Liver (tissue), 9 donors: ENCODE data around the gene CHST3. TPM values are rescaled to one million over a fixed set of nuclear protein-coding genes. Genes with fewer than 3 reads are reported as not detected.

ENCODE experiments used
- DNase-seq: peaks from one replicate; pipeline ENCODE4 v3.0.0-alpha.2; 2017; ENCODE audit warnings: low spot score
- H3K27ac ChIP-seq, 2 donors: one replicate each; pipeline ENCODE4 v1.7.0; 2013; ENCODE audit warnings: inconsistent platforms in 2 of 2, low read length in 2 of 2, control low read depth in 1 of 2, low read depth in 1 of 2, mild to moderate bottlenecking in 1 of 2
- H3K27me3 ChIP-seq, 4 donors: one replicate each; pipeline versions ENCODE4 v1.6.1 to v1.7.0; 2013; ENCODE audit warnings: low read length in 3 of 4, inconsistent platforms in 1 of 4, mild to moderate bottlenecking in 1 of 4, moderate library complexity in 1 of 4; ENCODE audit not compliant: control insufficient read depth in 4 of 4, insufficient read depth in 4 of 4
- H3K36me3 ChIP-seq, 4 donors: one replicate each; pipeline versions ENCODE4 v1.6.1 to v1.7.0; 2013; ENCODE audit warnings: low read length in 3 of 4, mild to moderate bottlenecking in 3 of 4, low read depth in 1 of 4, moderate library complexity in 1 of 4; ENCODE audit not compliant: control insufficient read depth in 4 of 4, insufficient read depth in 3 of 4
- H3K4me1 ChIP-seq, 4 donors: one replicate each; pipeline versions ENCODE4 v1.6.1 to v1.7.0; 2013; ENCODE audit warnings: low read length in 3 of 4, mild to moderate bottlenecking in 3 of 4, moderate library complexity in 1 of 4; ENCODE audit not compliant: control insufficient read depth in 4 of 4, insufficient read depth in 4 of 4
- H3K4me3 ChIP-seq, 3 donors: one replicate each; pipeline versions ENCODE4 v1.6.1 to v1.7.0; 2013; ENCODE audit warnings: low read length in 3 of 3, control low read depth in 1 of 3, low read depth in 1 of 3, mild to moderate bottlenecking in 1 of 3
- H3K9ac ChIP-seq, 2 donors: one replicate each; pipeline ENCODE4 v1.7.0; 2013; ENCODE audit warnings: low read length in 2 of 2, mild to moderate bottlenecking in 2 of 2, moderate library complexity in 2 of 2, control low read depth in 1 of 2, low read depth in 1 of 2
- H3K9me3 ChIP-seq, 4 donors: one replicate each; pipeline versions ENCODE4 v1.6.1 to v1.7.0; 2013; ENCODE audit warnings: low read length in 3 of 4; ENCODE audit not compliant: control insufficient read depth in 4 of 4
- ATF3 ChIP-seq: IDR thresholded peaks from 2 replicates; pipeline ENCODE4 v1.6.1; 2016; ENCODE audit warnings: antibody characterized with exemption
- CTCF ChIP-seq: fragments of 150-350 bp; IDR thresholded peaks from 2 replicates; pipeline ENCODE4 v1.5.1; 2017; ENCODE audit warnings: improper control_type of control experiment, low read depth, low read length; ENCODE audit not compliant: missing input control
- EGR1 ChIP-seq, 2 donors: IDR thresholded peaks; 2 replicates each; pipeline ENCODE4 v1.6.1; 2016 to 2018; ENCODE audit warnings: antibody characterized with exemption in 2 of 2, low read depth in 2 of 2
- FOXA1 ChIP-seq: IDR thresholded peaks from 2 replicates; pipeline ENCODE4 v1.6.1; 2016; ENCODE audit warnings: antibody characterized with exemption
- GABPA ChIP-seq, 2 donors: IDR thresholded peaks in 1 of 2; conservative IDR thresholded peaks in 1 of 2; 2 replicates each; pipeline ENCODE4 v1.6.1; 2016; ENCODE audit warnings: antibody characterized with exemption in 2 of 2, mild to moderate bottlenecking in 1 of 2, moderate library complexity in 1 of 2
- HNF4A ChIP-seq, 2 donors: conservative IDR thresholded peaks; 2 replicates each; pipeline ENCODE4 v1.6.1; 2016; ENCODE audit warnings: antibody characterized with exemption in 2 of 2, mild to moderate bottlenecking in 2 of 2
- HNF4G ChIP-seq: IDR thresholded peaks from 2 replicates; pipeline ENCODE4 v1.6.1; 2016; ENCODE audit warnings: antibody characterized with exemption
- JUND ChIP-seq, 2 donors: IDR thresholded peaks; 2 replicates each; pipeline ENCODE4 v1.6.1; 2016; ENCODE audit warnings: antibody characterized with exemption in 2 of 2
- MAX ChIP-seq: IDR thresholded peaks from 2 replicates; pipeline ENCODE4 v1.6.1; 2016; ENCODE audit warnings: antibody characterized with exemption
- NR2F2 ChIP-seq: IDR thresholded peaks from 2 replicates; pipeline ENCODE4 v1.6.1; 2016; ENCODE audit warnings: antibody characterized with exemption
- RAD21 ChIP-seq, 2 donors: IDR thresholded peaks; 2 replicates each; pipeline ENCODE4 v1.6.1; 2016; ENCODE audit warnings: antibody characterized with exemption in 2 of 2, mild to moderate bottlenecking in 2 of 2
- REST ChIP-seq: IDR thresholded peaks from 2 replicates; pipeline ENCODE4 v1.6.1; 2016; ENCODE audit warnings: antibody characterized with exemption, mild to moderate bottlenecking
- RXRA ChIP-seq, 2 donors: IDR thresholded peaks; 2 replicates each; pipeline ENCODE4 v1.6.1; 2017 to 2018; ENCODE audit warnings: antibody characterized with exemption in 2 of 2, mild to moderate bottlenecking in 1 of 2
- SP1 ChIP-seq: IDR thresholded peaks from 2 replicates; pipeline ENCODE4 v1.6.1; 2018; ENCODE audit warnings: antibody characterized with exemption, mild to moderate bottlenecking
- TAF1 ChIP-seq: conservative IDR thresholded peaks from 2 replicates; pipeline ENCODE4 v1.6.1; 2016; ENCODE audit warnings: antibody characterized with exemption, mild to moderate bottlenecking
- YY1 ChIP-seq: IDR thresholded peaks from 2 replicates; pipeline ENCODE4 v1.6.1; 2016; ENCODE audit warnings: antibody characterized with exemption, mild to moderate bottlenecking
- ZBTB33 ChIP-seq: IDR thresholded peaks from 2 replicates; pipeline ENCODE4 v1.6.1; 2016; ENCODE audit warnings: antibody characterized with exemption
- WGBS: extraction: QIAGEN DNeasy Blood & Tissue Kit; methylation state at CpG from one replicate; pipeline ENCODE4 v1.1.7; 2013; 5-methylcytosine and 5-hydroxymethylcytosine counted together
- polyA plus RNA-seq, 2 donors: library from polyadenylated mRNA; stranded (reverse) in 1 of 2; unstranded in 1 of 2; fragments of 200-250 nt in 1 of 2; fragments of >200 nt in 1 of 2; fragmentation: Nextera tagmentation in 1 of 2; extraction: Ambion mirVana in 1 of 2; gene quantifications; one replicate each; pipeline versions ENCODE4 v1.2.1 to v1.2.3, GENCODE V29; 2013 to 2015
- total RNA-seq, 2 donors: library from RNA; depleted of rRNA; stranded (reverse); fragments of >200 nt; gene quantifications; one replicate each; pipeline ENCODE4 v1.2.3, GENCODE V29; 2014
- donor health status: healthy.
- donor health status: healthy.
- donor health status: healthy.
- donor health status: healthy.
- donor health status: healthy.

CHST3 gene
- total and polyA plus RNA-seq, 4 donors = 0.29 to 4.3 (median 1.5) TPM

GRCh38 chr10:71968553-71969474 is 4.6 kb downstream of the CHST3 start:
- Histone ChIP-seq H3K9me3 (no peaks in the 10 kb centered on the region), H3K36me3 (no peaks in the 10 kb centered on the region), H3K4me1 (peaks cover 0 to 12% (median 4%) of the 10 kb centered on the region in 4 donors), H3K27ac (no peak overlapping the region), H3K9ac (no peak overlapping the region), H3K4me3 (no peak overlapping the region), H3K27me3 (peaks cover 0 to 7% (median 5%) of the 10 kb centered on the region in 4 donors)
- TF ChIP-seq RXRA (IDR thresholded peaks at IDR 0.05) = no peak
- no peak for TF ChIP-seq YY1
- TF ChIP-seq ATF3 = no peak
- TF ChIP-seq SP1 = no peak
- TF ChIP-seq RAD21 (IDR thresholded peaks at IDR 0.05) = no peak
- TF ChIP-seq REST = no peak
- TF ChIP-seq FOXA1 = no peak
- TF ChIP-seq JUND (IDR thresholded peaks at IDR 0.05) = no peak
- TF ChIP-seq HNF4A (conservative IDR thresholded peaks at IDR 0.05) = no peak
- no peak for TF ChIP-seq TAF1
- no peak for TF ChIP-seq EGR1 (IDR thresholded peaks at IDR 0.05; ENCODE audit: low read depth in 2 of 2)
- no peak for TF ChIP-seq GABPA (IDR thresholded peaks at IDR 0.05 in 1 of 2, conservative IDR thresholded peaks at IDR 0.05 in 1 of 2)
- TF ChIP-seq ZBTB33 = no peak
- TF ChIP-seq HNF4G = no peak
- TF ChIP-seq MAX = no peak
- no peak for DNase-seq
- WGBS = 81% methylated on average over 11 of the region's 11 CpGs

GRCh38 chr10:71969929-71970328 is 5.7 kb downstream of the CHST3 start:
- Histone ChIP-seq H3K27ac (no peak overlapping the region), H3K4me1 (peaks cover 0 to 1% (median under 1%) of the 10 kb centered on the region in 4 donors), H3K36me3 (no peaks in the 10 kb centered on the region), H3K27me3 (peaks cover 0 to 4% (median 3%) of the 10 kb centered on the region in 4 donors), H3K4me3 (no peak overlapping the region), H3K9me3 (no peaks in the 10 kb centered on the region), H3K9ac (no peak overlapping the region)
- DNase-seq = no peak
- 80% methylated on average over 10 of the region's 10 CpGs for WGBS
- TF ChIP-seq RXRA (IDR thresholded peaks at IDR 0.05) (no peak), NR2F2 (no peak), HNF4G (no peak), RAD21 (IDR thresholded peaks at IDR 0.05) (no peak), GABPA (IDR thresholded peaks at IDR 0.05 in 1 of 2, conservative IDR thresholded peaks at IDR 0.05 in 1 of 2) (no peak), ZBTB33 (no peak), CTCF (no peak), JUND (IDR thresholded peaks at IDR 0.05) (no peak)
